ENCODE data around the gene RTN1.

GRCh38 chr14:59634617-59635016 lies 236.0 kb downstream of the RTN1 start:
- TF ChIP-seq, protein P1, sequence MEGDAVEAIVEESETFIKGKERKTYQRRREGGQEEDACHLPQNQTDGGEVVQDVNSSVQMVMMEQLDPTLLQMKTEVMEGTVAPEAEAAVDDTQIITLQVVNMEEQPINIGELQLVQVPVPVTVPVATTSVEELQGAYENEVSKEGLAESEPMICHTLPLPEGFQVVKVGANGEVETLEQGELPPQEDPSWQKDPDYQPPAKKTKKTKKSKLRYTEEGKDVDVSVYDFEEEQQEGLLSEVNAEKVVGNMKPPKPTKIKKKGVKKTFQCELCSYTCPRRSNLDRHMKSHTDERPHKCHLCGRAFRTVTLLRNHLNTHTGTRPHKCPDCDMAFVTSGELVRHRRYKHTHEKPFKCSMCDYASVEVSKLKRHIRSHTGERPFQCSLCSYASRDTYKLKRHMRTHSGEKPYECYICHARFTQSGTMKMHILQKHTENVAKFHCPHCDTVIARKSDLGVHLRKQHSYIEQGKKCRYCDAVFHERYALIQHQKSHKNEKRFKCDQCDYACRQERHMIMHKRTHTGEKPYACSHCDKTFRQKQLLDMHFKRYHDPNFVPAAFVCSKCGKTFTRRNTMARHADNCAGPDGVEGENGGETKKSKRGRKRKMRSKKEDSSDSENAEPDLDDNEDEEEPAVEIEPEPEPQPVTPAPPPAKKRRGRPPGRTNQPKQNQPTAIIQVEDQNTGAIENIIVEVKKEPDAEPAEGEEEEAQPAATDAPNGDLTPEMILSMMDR (IDR thresholded peaks at IDR 0.05), result no peak
- no peak for TF ChIP-seq POLR2A (IDR thresholded peaks at IDR 0.05)

All from Peyer's patch (tissue), 4 donors.